Measurements from ENCODE around the gene ELANE. TPM values are rescaled to one million over a fixed set of nuclear protein-coding genes. Genes with fewer than 3 reads are reported as not detected.

Gene ELANE
- total and polyA plus RNA-seq, 4 donors: 1.4 to 21.0 (median 9.3) TPM

- no peaks in the 10 kb centered on the region for H3K36me3 ChIP-seq (ENCODE audit: control insufficient read depth in 4 of 4, insufficient read depth in 4 of 4, low read length in 4 of 4)
- no peak for DNase-seq
- peaks cover 0 to 17% (median 6%) of the 10 kb centered on the region in 3 donors for H3K27me3 ChIP-seq (ENCODE audit: control insufficient read depth in 3 of 3, insufficient read depth in 3 of 3, low read length in 2 of 3)
- 9 to 13% methylated on average over 35 to 62 of the region's 70 CpGs for WGBS, 2 donors
- H3K4me3 ChIP-seq: no peak overlapping the region
- H3K4me1 ChIP-seq (ENCODE audit: control insufficient read depth in 5 of 5, insufficient read depth in 5 of 5, low read length in 5 of 5): peaks cover 0 to 10% (median 0%) of the 10 kb centered on the region in 5 donors
- no peaks in the 10 kb centered on the region for H3K9me3 ChIP-seq (ENCODE audit: control insufficient read depth in 4 of 4, insufficient read depth in 3 of 4, low read length in 3 of 4)
- no peak overlapping the region for H3K9ac ChIP-seq (ENCODE audit: insufficient read depth in 1 of 2, low read length in 2 of 2)
- TF ChIP-seq CTCF (IDR thresholded peaks at IDR 0.05; ENCODE audit: control extremely low read depth, extremely low read depth): no peak
- ATAC-seq (ENCODE audit: insufficient read depth, low FRiP score): no peak
- H3K27ac ChIP-seq (ENCODE audit: low read depth in 1 of 2, low read length in 1 of 2): no peak overlapping the region
These were observed 8.1 kb upstream of the ELANE start for GRCh38 chr19:843836-844545.

GRCh38 chr19:844546-844971 lies 7.5 kb upstream of the ELANE start:
- Histone ChIP-seq H3K9me3 (ENCODE audit: control insufficient read depth in 4 of 4, insufficient read depth in 3 of 4, low read length in 3 of 4) (no peaks in the 10 kb centered on the region), H3K27ac (ENCODE audit: low read depth in 1 of 2, low read length in 1 of 2) (no peak overlapping the region), H3K4me1 (ENCODE audit: control insufficient read depth in 5 of 5, insufficient read depth in 5 of 5, low read length in 5 of 5) (peaks cover 0 to 10% (median 0%) of the 10 kb centered on the region in 5 donors), H3K36me3 (ENCODE audit: control insufficient read depth in 4 of 4, insufficient read depth in 4 of 4, low read length in 4 of 4) (no peaks in the 10 kb centered on the region), H3K27me3 (ENCODE audit: control insufficient read depth in 3 of 3, insufficient read depth in 3 of 3, low read length in 2 of 3) (peaks cover 0 to 17% (median 6%) of the 10 kb centered on the region in 3 donors), H3K9ac (ENCODE audit: insufficient read depth in 1 of 2, low read length in 2 of 2) (no peak overlapping the region), H3K4me3 (no peak overlapping the region)
- WGBS, 2 donors: 16 to 21% methylated on average over 11 of the region's 11 CpGs
- no peak for TF ChIP-seq CTCF (IDR thresholded peaks at IDR 0.05; ENCODE audit: control extremely low read depth, extremely low read depth)
- DNase-seq: no peak
- no peak for ATAC-seq (ENCODE audit: insufficient read depth, low FRiP score)

- 54 to 64% methylated on average over 36 to 37 of the region's 37 CpGs for WGBS, 2 donors
- no peak for DNase-seq
- TF ChIP-seq CTCF (IDR thresholded peaks at IDR 0.05; ENCODE audit: control extremely low read depth, extremely low read depth): no peak
- no peaks in the 10 kb centered on the region for H3K36me3 ChIP-seq (ENCODE audit: control insufficient read depth in 4 of 4, insufficient read depth in 4 of 4, low read length in 4 of 4)
- H3K4me1 ChIP-seq (ENCODE audit: control insufficient read depth in 5 of 5, insufficient read depth in 5 of 5, low read length in 5 of 5): peaks cover 0 to 15% (median 0%) of the 10 kb centered on the region in 5 donors
- no peak overlapping the region for H3K4me3 ChIP-seq
- H3K27me3 ChIP-seq (ENCODE audit: control insufficient read depth in 3 of 3, insufficient read depth in 3 of 3, low read length in 2 of 3): peaks cover 0 to 17% (median 6%) of the 10 kb centered on the region in 3 donors
- no peak overlapping the region for H3K9ac ChIP-seq (ENCODE audit: insufficient read depth in 1 of 2, low read length in 2 of 2)
- H3K27ac ChIP-seq (ENCODE audit: low read depth in 1 of 2, low read length in 1 of 2): no peak overlapping the region
- no peak for ATAC-seq (ENCODE audit: insufficient read depth, low FRiP score)
- no peaks in the 10 kb centered on the region for H3K9me3 ChIP-seq (ENCODE audit: control insufficient read depth in 4 of 4, insufficient read depth in 3 of 4, low read length in 3 of 4)
These were observed 6.2 kb upstream of the ELANE start for GRCh38 chr19:845707-846521.
